ENCODE measurements around the gene GPRIN1. TPM values are rescaled to one million over a fixed set of nuclear protein-coding genes. Genes with fewer than 3 reads are reported as not detected.
A peak's percentile ranks its signal among the peaks of the same experiment; 100 is the strongest.

Gene GPRIN1
- total RNA-seq, 4 donors from 2014 or later = 0.16 to 1.1 (median 0.63) TPM

- Histone ChIP-seq H3K27ac (no peak overlapping the region), H3K36me3 (no peaks in the 10 kb centered on the region), H3K9me3 (no peaks in the 10 kb centered on the region), H3K4me1 (peaks cover 0 to 18% (median 8%) of the 10 kb centered on the region in 3 donors), H3K4me3 (no peak overlapping the region), H3K27me3 (peaks cover 57% of the 10 kb centered on the region)
- TF ChIP-seq POLR2AphosphoS5 (IDR thresholded peaks at IDR 0.05) (no peak), EP300 (IDR thresholded peaks at IDR 0.05) (no peak), POLR2A (IDR thresholded peaks at IDR 0.05) (no peak)
- TF ChIP-seq, protein P1, sequence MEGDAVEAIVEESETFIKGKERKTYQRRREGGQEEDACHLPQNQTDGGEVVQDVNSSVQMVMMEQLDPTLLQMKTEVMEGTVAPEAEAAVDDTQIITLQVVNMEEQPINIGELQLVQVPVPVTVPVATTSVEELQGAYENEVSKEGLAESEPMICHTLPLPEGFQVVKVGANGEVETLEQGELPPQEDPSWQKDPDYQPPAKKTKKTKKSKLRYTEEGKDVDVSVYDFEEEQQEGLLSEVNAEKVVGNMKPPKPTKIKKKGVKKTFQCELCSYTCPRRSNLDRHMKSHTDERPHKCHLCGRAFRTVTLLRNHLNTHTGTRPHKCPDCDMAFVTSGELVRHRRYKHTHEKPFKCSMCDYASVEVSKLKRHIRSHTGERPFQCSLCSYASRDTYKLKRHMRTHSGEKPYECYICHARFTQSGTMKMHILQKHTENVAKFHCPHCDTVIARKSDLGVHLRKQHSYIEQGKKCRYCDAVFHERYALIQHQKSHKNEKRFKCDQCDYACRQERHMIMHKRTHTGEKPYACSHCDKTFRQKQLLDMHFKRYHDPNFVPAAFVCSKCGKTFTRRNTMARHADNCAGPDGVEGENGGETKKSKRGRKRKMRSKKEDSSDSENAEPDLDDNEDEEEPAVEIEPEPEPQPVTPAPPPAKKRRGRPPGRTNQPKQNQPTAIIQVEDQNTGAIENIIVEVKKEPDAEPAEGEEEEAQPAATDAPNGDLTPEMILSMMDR (IDR thresholded peaks at IDR 0.05) = no peak
- WGBS, 2 donors (ENCODE audit: low coverage in 1 of 2) = 0 to 10% methylated on average over 9 to 10 of the region's 10 CpGs
- no peak for ATAC-seq
Measured at GRCh38 chr5:176611435-176611834, 1.5 kb upstream of the GPRIN1 start.

GRCh38 chr5:176610435-176610773 lies 448 bp upstream of the GPRIN1 start:
- Histone ChIP-seq H3K4me3 (peak overlapping the region; percentile 35 to 67), H3K27me3 (peaks cover 48% of the 10 kb centered on the region), H3K4me1 (peaks cover 0 to 18% (median 8%) of the 10 kb centered on the region in 3 donors), H3K9me3 (no peaks in the 10 kb centered on the region), H3K36me3 (no peaks in the 10 kb centered on the region), H3K27ac (no peak overlapping the region)
- no peak for ATAC-seq
- TF ChIP-seq EP300 (IDR thresholded peaks at IDR 0.05) = no peak
- no peak for TF ChIP-seq POLR2A (IDR thresholded peaks at IDR 0.05)
- TF ChIP-seq, protein P1 (IDR thresholded peaks at IDR 0.05) = no peak
- no peak for TF ChIP-seq POLR2AphosphoS5 (IDR thresholded peaks at IDR 0.05)
- WGBS, 2 donors (ENCODE audit: low coverage in 1 of 2) = no CpG with 5 or more reads among the region's 31 CpGs

GRCh38 chr5:176608937-176609723 lies 826 bp downstream of the GPRIN1 start:
- H3K27ac ChIP-seq = peak overlapping the region in 1 of 4 donors; percentile 46
- no peaks in the 10 kb centered on the region for H3K36me3 ChIP-seq
- H3K4me1 ChIP-seq = peaks cover 0 to 18% (median 8%) of the 10 kb centered on the region in 3 donors
- H3K4me3 ChIP-seq = peak overlapping the region; percentile 35 to 67
- no peaks in the 10 kb centered on the region for H3K9me3 ChIP-seq
- peaks cover 37% of the 10 kb centered on the region for H3K27me3 ChIP-seq
- TF ChIP-seq POLR2A (IDR thresholded peaks at IDR 0.05) = no peak
- TF ChIP-seq, protein P1 (IDR thresholded peaks at IDR 0.05) = no peak
- no peak for TF ChIP-seq EP300 (IDR thresholded peaks at IDR 0.05)
- TF ChIP-seq POLR2AphosphoS5 (IDR thresholded peaks at IDR 0.05) = no peak
- ATAC-seq = no peak
- WGBS, 2 donors (ENCODE audit: low coverage in 1 of 2) = 30 to 62% methylated on average over 6 to 14 of the region's 46 CpGs

DNA sequence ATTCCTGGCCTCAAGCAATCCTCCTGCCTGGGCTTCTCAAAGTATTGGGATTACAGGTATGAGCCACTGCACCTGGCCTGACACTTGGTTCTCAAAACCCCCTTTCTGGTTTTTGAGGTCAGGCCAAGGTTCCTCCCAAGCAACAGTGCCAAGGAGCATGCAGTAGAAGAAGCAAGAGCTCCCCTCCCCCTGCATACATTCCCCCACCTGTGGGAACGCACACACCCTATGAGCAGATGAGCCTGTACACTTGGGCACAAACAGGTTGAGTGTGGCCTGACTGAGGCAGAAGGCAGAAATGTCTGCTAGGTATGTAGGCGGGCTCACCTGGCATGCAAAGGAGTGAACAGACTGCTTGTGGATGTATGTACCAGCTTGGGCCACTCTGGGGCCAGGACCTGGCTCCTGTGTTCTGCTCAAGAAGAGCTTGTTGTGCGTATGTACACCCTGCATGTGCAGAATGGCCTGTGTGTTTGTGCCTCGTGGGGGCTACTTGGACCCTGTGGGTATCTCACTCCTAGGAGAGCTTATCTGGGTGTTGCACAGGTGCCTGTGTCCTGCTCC lies 1.7 kb downstream of the GPRIN1 start:
- WGBS, 2 donors (ENCODE audit: low coverage in 1 of 2) = 100% methylated on average over 1 of the region's 4 CpGs
- H3K27ac ChIP-seq = no peak overlapping the region
- H3K4me1 ChIP-seq = peaks cover 0 to 18% (median 8%) of the 10 kb centered on the region in 3 donors
- no peaks in the 10 kb centered on the region for H3K9me3 ChIP-seq
- H3K27me3 ChIP-seq = peaks cover 37% of the 10 kb centered on the region
- H3K4me3 ChIP-seq = no peak overlapping the region
- H3K36me3 ChIP-seq = no peaks in the 10 kb centered on the region
- TF ChIP-seq, protein P1 (IDR thresholded peaks at IDR 0.05) = no peak
- no peak for TF ChIP-seq EP300 (IDR thresholded peaks at IDR 0.05)
- no peak for TF ChIP-seq POLR2AphosphoS5 (IDR thresholded peaks at IDR 0.05)
- no peak for TF ChIP-seq POLR2A (IDR thresholded peaks at IDR 0.05)
- no peak for ATAC-seq

- no peaks in the 10 kb centered on the region for H3K36me3 ChIP-seq
- peaks cover 29% of the 10 kb centered on the region for H3K27me3 ChIP-seq
- 80 to 89% methylated on average over 2 to 3 of the region's 3 CpGs for WGBS, 2 donors (ENCODE audit: low coverage in 1 of 2)
- peaks cover 0 to 18% (median 8%) of the 10 kb centered on the region in 3 donors for H3K4me1 ChIP-seq
- H3K27ac ChIP-seq = no peak overlapping the region
- H3K9me3 ChIP-seq = no peaks in the 10 kb centered on the region
- H3K4me3 ChIP-seq = no peak overlapping the region
- no peak for ATAC-seq
- TF ChIP-seq POLR2AphosphoS5 (IDR thresholded peaks at IDR 0.05) (no peak), POLR2A (IDR thresholded peaks at IDR 0.05) (no peak), EP300 (IDR thresholded peaks at IDR 0.05) (no peak)
- TF ChIP-seq, protein P1 (IDR thresholded peaks at IDR 0.05) = no peak
Measured at GRCh38 chr5:176606875-176607274, 3.1 kb downstream of the GPRIN1 start.
